PC-3 (cell line): Measurements from ENCODE around the gene RIPPLY1. TPM values are rescaled to one million over a fixed set of nuclear protein-coding genes. Genes with fewer than 3 reads are reported as not detected.

Experiments used
- ATAC-seq: fragments of 200-7000 bp; cut with Tn5 transposase; 2 replicates; pipeline ENCODE4 v1.9.1; 2020; ENCODE audit warnings: mild to moderate bottlenecking, moderate library complexity
- BruUV-seq: library from RNA; stranded (reverse); fragments of 400-500 nt; replicated peaks from 2 replicates; lab custom pipeline; 2021; lab: Mats Ljungman, UMichigan
- CTCF ChIA-PET: fragments of 300-600 bp; sonication (Branson Sonifier 250); formaldehyde crosslinking; loops from one replicate; lab custom pipeline; 2022; ENCODE audit warnings: antibody characterized with exemption; lab: Charles Lee
- POLR2A ChIA-PET: fragments of 300-600 bp; sonication (Branson Sonifier 250); formaldehyde crosslinking; loops from one replicate; lab custom pipeline; 2022; ENCODE audit warnings: antibody characterized with exemption; ENCODE audit not compliant: unreplicated experiment; lab: Charles Lee
- DNase-seq: peaks from one replicate; pipeline ENCODE4 v3.0.0-alpha.2; 2015
- H2AFZ ChIP-seq: fragments of 300-600 bp; sonication (generic); 2 replicates; pipeline ENCODE4 v1.6.0; 2016; ENCODE audit warnings: antibody characterized with exemption, low read length
- H3F3A ChIP-seq: fragments of 300-600 bp; sonication (generic); one replicate; pipeline ENCODE4 v1.6.0; 2017; ENCODE audit warnings: antibody characterized with exemption, low read length, control low read depth, mild to moderate bottlenecking; ENCODE audit not compliant: unreplicated experiment
- H3K27ac ChIP-seq: fragments of 300-600 bp; sonication (generic); 2 replicates; pipeline ENCODE4 v1.5.1; 2016; ENCODE audit warnings: mild to moderate bottlenecking, low read length
- H3K27me3 ChIP-seq: fragments of 300-600 bp; sonication (generic); 2 replicates; pipeline ENCODE4 v1.6.1; 2016; ENCODE audit warnings: low read length, mixed read lengths
- H3K36me3 ChIP-seq: fragments of 300-600 bp; sonication (generic); 2 replicates; pipeline ENCODE4 v1.6.1; 2016; ENCODE audit warnings: low read depth, mixed run types, low read length, mixed read lengths
- H3K4me1 ChIP-seq: fragments of 300-600 bp; sonication (generic); 2 replicates; pipeline ENCODE4 v1.5.1; 2016; ENCODE audit warnings: low read length; ENCODE audit not compliant: insufficient read depth
- H3K4me2 ChIP-seq: fragments of 300-600 bp; sonication (generic); 2 replicates; pipeline ENCODE4 v1.6.0; 2016; ENCODE audit warnings: low read length
- H3K4me3 ChIP-seq: fragments of 300-600 bp; sonication (generic); 2 replicates; pipeline ENCODE4 v1.5.1; 2016; ENCODE audit warnings: mild to moderate bottlenecking, low read length, mixed read lengths
- H3K79me2 ChIP-seq: fragments of 300-600 bp; sonication (generic); 2 replicates; pipeline ENCODE4 v1.6.1; 2017; ENCODE audit warnings: low read length, mixed read lengths
- H3K9ac ChIP-seq: fragments of 300-600 bp; sonication (generic); 2 replicates; pipeline ENCODE4 v1.6.0; 2016; ENCODE audit warnings: mild to moderate bottlenecking, low read length
- H3K9me2 ChIP-seq: fragments of 300-600 bp; sonication (generic); replicated peaks from 2 replicates; pipeline ENCODE4 v1.6.1; 2016; ENCODE audit warnings: mixed run types, low read length, mixed read lengths
- H3K9me3 ChIP-seq: fragments of 300-600 bp; sonication (generic); 2 replicates; pipeline ENCODE4 v1.6.1; 2016; ENCODE audit warnings: low read length, mixed read lengths
- H4K20me1 ChIP-seq: fragments of 300-600 bp; sonication (generic); 2 replicates; pipeline ENCODE4 v1.6.1; 2016; ENCODE audit warnings: low read length, mixed read lengths
- CTCF ChIP-seq: fragments of 300-600 bp; sonication (generic); conservative IDR thresholded peaks from 2 replicates; pipeline ENCODE4 v1.5.1; 2017; ENCODE audit warnings: antibody characterized with exemption, low read depth, mild to moderate bottlenecking, low read length
- EZH2 ChIP-seq: fragments of 300-600 bp; sonication (generic); IDR thresholded peaks from one replicate; pipeline ENCODE4 v1.6.1; 2017; ENCODE audit warnings: antibody characterized with exemption, mild to moderate bottlenecking, low read length; ENCODE audit not compliant: unreplicated experiment
- EZH2phosphoT487 ChIP-seq: fragments of 300-600 bp; sonication (generic); IDR thresholded peaks from 2 replicates; pipeline ENCODE4 v1.6.1; 2018; ENCODE audit warnings: mild to moderate bottlenecking, antibody characterized with exemption, low read length, borderline replicate concordance
- intact Hi-C: fragments of 100-400 bp; cut with micrococcal nuclease; formaldehyde crosslinking; loops from 2 replicates; pipeline ENCODE4 v1.9.0; 2023
- total RNA-seq: library from RNA; depleted of rRNA; stranded (reverse); fragments of >200 nt; gene quantifications from 2 replicates; pipeline ENCODE4 v1.2.3, GENCODE V29; 2014

RIPPLY1 gene
- total RNA-seq, 1 experiment from 2014 or later: not detected

- H3K9ac ChIP-seq: peak overlapping the region; percentile 36; the same call in 1 of the 2 replicates
- no peak for TF ChIP-seq EZH2phosphoT487
- TF ChIP-seq EZH2: no peak
- no peak for TF ChIP-seq CTCF
- ATAC-seq (peak; percentile 74), DNase-seq (peak; percentile 86)
- no peaks in the 10 kb centered on the region for H4K20me1 ChIP-seq
- H3K4me1 ChIP-seq: peaks cover 47% of the 10 kb centered on the region
- no peaks in the 10 kb centered on the region for H3K9me3 ChIP-seq
- no peaks in the 10 kb centered on the region for H3K36me3 ChIP-seq
- H2AFZ ChIP-seq: no peak overlapping the region
- intact Hi-C loops: no loop called here
- no peaks in the 10 kb centered on the region for H3K9me2 ChIP-seq
- no peaks in the 10 kb centered on the region for H3K79me2 ChIP-seq
- H3F3A ChIP-seq: peaks cover 4% of the 10 kb centered on the region
- no peaks in the 10 kb centered on the region for H3K27me3 ChIP-seq
- ChIA-PET CTCF (interaction anchor here (0.7 kb wide), 1 partner anchor 326 kb away, joined by 4 read pairs; no protein-coding TSS in a partner anchor), POLR2A (interaction anchor here (0.6 to 0.7 kb wide), 3 partner anchors 17 to 777 kb away, joined by 3 to 6 read pairs (median 5); no protein-coding TSS in a partner anchor)
- peak overlapping the region; percentile 78 for H3K27ac ChIP-seq
- H3K4me2 ChIP-seq: peak overlapping the region; percentile 63
- BruUV-seq: no TSS peak
- H3K4me3 ChIP-seq: no peak overlapping the region; the same call in 1 of the 2 replicates
These were observed 45.5 kb upstream of the RIPPLY1 start for GRCh38 chrX:106948641-106949040.

- H3K9me2 ChIP-seq: no peaks in the 10 kb centered on the region
- H3K36me3 ChIP-seq: no peaks in the 10 kb centered on the region
- H3K79me2 ChIP-seq: no peaks in the 10 kb centered on the region
- CTCF ChIA-PET: interaction anchor here (0.9 to 1.1 kb wide), 2 partner anchors 13 to 47 kb away, joined by 4 to 12 read pairs; no protein-coding TSS in a partner anchor
- no peak overlapping the region for H3K4me2 ChIP-seq
- peak; percentile 71 for ATAC-seq
- H2AFZ ChIP-seq: no peak overlapping the region
- no peak overlapping the region for H3K4me3 ChIP-seq
- BruUV-seq: no TSS peak
- TF ChIP-seq EZH2phosphoT487 (no peak), EZH2 (no peak), CTCF (no peak)
- peaks cover 42% of the 10 kb centered on the region for H3K4me1 ChIP-seq
- H3K27me3 ChIP-seq: no peaks in the 10 kb centered on the region
- no peak overlapping the region for H3K27ac ChIP-seq
- peaks cover 4% of the 10 kb centered on the region for H3F3A ChIP-seq
- no peak overlapping the region for H3K9ac ChIP-seq
- no peaks in the 10 kb centered on the region for H4K20me1 ChIP-seq
- H3K9me3 ChIP-seq: no peaks in the 10 kb centered on the region
- DNase-seq: peak; percentile 61
- intact Hi-C loops: no loop called here
- POLR2A ChIA-PET: interaction anchor here (0.6 kb wide), 1 partner anchor 10 kb away, joined by 3 read pairs; no protein-coding TSS in a partner anchor
These were observed 43.3 kb upstream of the RIPPLY1 start for GRCh38 chrX:106946464-106946863.

- ChIA-PET POLR2A (no interaction called here), CTCF (no interaction called here)
- H3F3A ChIP-seq: no peaks in the 10 kb centered on the region
- no peak overlapping the region for H3K9ac ChIP-seq
- no peaks in the 10 kb centered on the region for H3K27me3 ChIP-seq
- no peaks in the 10 kb centered on the region for H3K79me2 ChIP-seq
- H3K27ac ChIP-seq: no peak overlapping the region
- H3K9me2 ChIP-seq: no peaks in the 10 kb centered on the region
- no peak overlapping the region for H3K4me3 ChIP-seq
- intact Hi-C loops: no loop called here
- peak; percentile 89 for ATAC-seq
- H3K9me3 ChIP-seq: no peaks in the 10 kb centered on the region
- H2AFZ ChIP-seq: no peak overlapping the region
- TF ChIP-seq CTCF (no peak), EZH2phosphoT487 (no peak), EZH2 (no peak)
- no peak for DNase-seq
- H3K4me2 ChIP-seq: no peak overlapping the region
- no peaks in the 10 kb centered on the region; the same call in 1 of the 2 replicates for H3K36me3 ChIP-seq
- no peaks in the 10 kb centered on the region for H3K4me1 ChIP-seq
- no peaks in the 10 kb centered on the region for H4K20me1 ChIP-seq
- BruUV-seq: no TSS peak
These were observed 36.9 kb upstream of the RIPPLY1 start for GRCh38 chrX:106940068-106940467.
